GM12892 (cell line): ENCODE measurements around the gene ZNF555.

Experiments
- DNase-seq: peaks from one replicate; pipeline ENCODE4 v3.0.0; 2011; ENCODE audit not compliant: insufficient read length
- FAIRE-seq: peaks from 2 replicates; lab custom pipeline; 2011; peaks lifted over from hg19 to GRCh38; lab: Jason Lieb, UNC
- POLR2A ChIP-seq: IDR thresholded peaks from 2 replicates; pipeline ENCODE4 v1.6.1; 2011; ENCODE audit warnings: low read depth, low read length, control low read depth
- POLR2AphosphoS5 ChIP-seq: IDR thresholded peaks from 2 replicates; pipeline ENCODE4 v1.6.1; 2011; ENCODE audit warnings: low read depth, low read length, control low read depth
- TAF1 ChIP-seq: IDR thresholded peaks from 2 replicates; pipeline ENCODE4 v1.6.1; 2011; ENCODE audit warnings: low read depth, mild to moderate bottlenecking, control low read depth, low read length, borderline replicate concordance

The ZNF555 gene

GRCh38 chr19:2819540-2820111 is 21.6 kb upstream of the ZNF555 start, which contains the start of gene ZNF554:
ZNF554 (plus strand) TSS chr19:2819868; CDS start chr19:2820072, 204 bp downstream.
- FAIRE-seq: peak; percentile 99
- peak; percentile 92 for DNase-seq
- no peak for TF ChIP-seq TAF1

GRCh38 chr19:2820112-2820702 is 21.1 kb upstream of the ZNF555 start:
- FAIRE-seq (peak; percentile 27), DNase-seq (peak; percentile 30)
- TF ChIP-seq POLR2AphosphoS5: no peak
- TF ChIP-seq POLR2A: no peak
- no peak for TF ChIP-seq TAF1

GRCh38 chr19:2822846-2823245 is 18.4 kb upstream of the ZNF555 start:
- TF ChIP-seq POLR2A (no peak), POLR2AphosphoS5 (no peak), TAF1 (no peak)
- DNase-seq: no peak
- no peak for FAIRE-seq

- TF ChIP-seq TAF1 (no peak), POLR2AphosphoS5 (no peak), POLR2A (no peak)
- DNase-seq: no peak
- no peak for FAIRE-seq
These were observed 17.6 kb upstream of the ZNF555 start for GRCh38 chr19:2823646-2824045.

- FAIRE-seq (no peak), DNase-seq (no peak)
- TF ChIP-seq POLR2A (no peak), TAF1 (no peak), POLR2AphosphoS5 (no peak)
These were observed 17.1 kb upstream of the ZNF555 start for GRCh38 chr19:2824129-2824528.

GRCh38 chr19:2827022-2827421 is 14.3 kb upstream of the ZNF555 start:
- no peak for DNase-seq
- TF ChIP-seq POLR2A: no peak
- no peak for TF ChIP-seq POLR2AphosphoS5
- TF ChIP-seq TAF1: no peak
- no peak for FAIRE-seq

GRCh38 chr19:2827840-2828489 is 13.3 kb upstream of the ZNF555 start:
- DNase-seq: no peak
- peak; percentile 24 for FAIRE-seq

GRCh38 chr19:2834294-2834871 is 6.9 kb upstream of the ZNF555 start:
- DNase-seq: no peak
- no peak for TF ChIP-seq POLR2A
- TF ChIP-seq TAF1: no peak
- no peak for TF ChIP-seq POLR2AphosphoS5
- FAIRE-seq: no peak

More at GRCh38 chr19:2827840-2828489, 13.3 kb upstream of the ZNF555 start:
- TF ChIP-seq TAF1 (no peak), POLR2AphosphoS5 (no peak), POLR2A (no peak)

- DNase-seq (no peak), FAIRE-seq (no peak)
- TF ChIP-seq TAF1 (no peak), POLR2AphosphoS5 (no peak), POLR2A (no peak)
These were observed 3.8 kb upstream of the ZNF555 start for GRCh38 chr19:2837430-2837829.

GRCh38 chr19:2841855-2842574 is 740 bp downstream of the ZNF555 start:
- no peak for FAIRE-seq
- peak; percentile 31 for DNase-seq
- TF ChIP-seq TAF1: no peak
- TF ChIP-seq POLR2A: no peak
- no peak for TF ChIP-seq POLR2AphosphoS5

GRCh38 chr19:2845107-2845506 is 3.8 kb downstream of the ZNF555 start:
- TF ChIP-seq POLR2AphosphoS5 (no peak), TAF1 (no peak), POLR2A (no peak)
- no peak for FAIRE-seq
- DNase-seq: no peak

- no peak for TF ChIP-seq TAF1
- TF ChIP-seq POLR2AphosphoS5: no peak
- TF ChIP-seq POLR2A: no peak
- no peak for DNase-seq
- no peak for FAIRE-seq
These were observed 5.1 kb downstream of the ZNF555 start for GRCh38 chr19:2846180-2846894.
